Skeletal muscle satellite cell (primary cell): ENCODE results near the gene ITGA1.

Experiments used
- H3K27me3 ChIP-seq: 2 replicates; pipeline ENCODE4 v1.7.0; 2013; ENCODE audit warnings: low read length; ENCODE audit not compliant: control insufficient read depth, insufficient read depth
- H3K36me3 ChIP-seq: 2 replicates; pipeline ENCODE4 v1.7.0; 2013; ENCODE audit warnings: mild to moderate bottlenecking, control low read depth, low read length; ENCODE audit not compliant: insufficient read depth
- H3K4me1 ChIP-seq: 2 replicates; pipeline ENCODE4 v1.7.0; 2013; ENCODE audit warnings: low read length; ENCODE audit not compliant: control insufficient read depth, insufficient read depth
- H3K4me2 ChIP-seq: 2 replicates; pipeline ENCODE4 v1.7.0; 2013; ENCODE audit warnings: mild to moderate bottlenecking, low read length
- H3K4me3 ChIP-seq: 2 replicates; pipeline ENCODE4 v1.7.0; 2013; ENCODE audit warnings: low read length
- H3K9ac ChIP-seq: 2 replicates; pipeline ENCODE4 v1.7.0; 2013; ENCODE audit warnings: mild to moderate bottlenecking, low read depth, low read length, moderate library complexity
- H3K9me3 ChIP-seq: replicated peaks from 2 replicates; pipeline ENCODE4 v1.7.0; 2013; ENCODE audit warnings: mild to moderate bottlenecking, control low read depth, low read length

The ITGA1 gene

GRCh38 chr5:52906343-52906742, 118.6 kb downstream of the ITGA1 start:
- Histone ChIP-seq H3K27me3 (no peaks in the 10 kb centered on the region), H3K4me1 (peaks cover 5% of the 10 kb centered on the region), H3K4me3 (no peak overlapping the region), H3K36me3 (no peaks in the 10 kb centered on the region), H3K9me3 (peaks cover 5% of the 10 kb centered on the region), H3K9ac (no peak overlapping the region), H3K4me2 (no peak overlapping the region)

- Histone ChIP-seq H3K4me2 (no peak overlapping the region), H3K36me3 (no peaks in the 10 kb centered on the region), H3K9ac (no peak overlapping the region), H3K9me3 (peaks cover 5% of the 10 kb centered on the region), H3K4me1 (peaks cover 5% of the 10 kb centered on the region), H3K4me3 (no peak overlapping the region), H3K27me3 (no peaks in the 10 kb centered on the region)
Measured at GRCh38 chr5:52906845-52907244, 119.1 kb downstream of the ITGA1 start.

GRCh38 chr5:52909192-52909591, 121.5 kb downstream of the ITGA1 start:
- Histone ChIP-seq H3K36me3 (no peaks in the 10 kb centered on the region), H3K4me1 (no peaks in the 10 kb centered on the region), H3K9ac (no peak overlapping the region), H3K4me3 (no peak overlapping the region), H3K27me3 (no peaks in the 10 kb centered on the region), H3K9me3 (no peaks in the 10 kb centered on the region), H3K4me2 (no peak overlapping the region)

- Histone ChIP-seq H3K9me3 (no peaks in the 10 kb centered on the region), H3K4me1 (peaks cover 3% of the 10 kb centered on the region), H3K27me3 (no peaks in the 10 kb centered on the region), H3K9ac (no peak overlapping the region), H3K36me3 (no peaks in the 10 kb centered on the region), H3K4me2 (no peak overlapping the region), H3K4me3 (no peak overlapping the region)
Measured at GRCh38 chr5:52910071-52910470, 122.4 kb downstream of the ITGA1 start.

GRCh38 chr5:52915176-52915875, 127.6 kb downstream of the ITGA1 start:
- Histone ChIP-seq H3K4me3 (peak overlapping the region; percentile 67), H3K36me3 (no peaks in the 10 kb centered on the region), H3K9me3 (no peaks in the 10 kb centered on the region), H3K4me2 (peak overlapping the region; percentile 87), H3K27me3 (no peaks in the 10 kb centered on the region), H3K4me1 (peaks cover 3% of the 10 kb centered on the region), H3K9ac (peak overlapping the region; percentile 68)

GRCh38 chr5:52920929-52921328, 133.2 kb downstream of the ITGA1 start:
- H3K27me3 ChIP-seq: no peaks in the 10 kb centered on the region
- H3K4me2 ChIP-seq: no peak overlapping the region
- no peak overlapping the region for H3K9ac ChIP-seq
- no peaks in the 10 kb centered on the region for H3K9me3 ChIP-seq
- no peaks in the 10 kb centered on the region for H3K36me3 ChIP-seq
- peaks cover 21% of the 10 kb centered on the region for H3K4me1 ChIP-seq
- H3K4me3 ChIP-seq: no peak overlapping the region

GRCh38 chr5:52922384-52922783, 134.7 kb downstream of the ITGA1 start:
- Histone ChIP-seq H3K4me2 (peak overlapping the region; percentile 29), H3K27me3 (no peaks in the 10 kb centered on the region), H3K9me3 (no peaks in the 10 kb centered on the region), H3K9ac (no peak overlapping the region), H3K4me3 (no peak overlapping the region), H3K4me1 (peaks cover 21% of the 10 kb centered on the region), H3K36me3 (no peaks in the 10 kb centered on the region)

GRCh38 chr5:52924456-52924855, 136.7 kb downstream of the ITGA1 start:
- no peak overlapping the region for H3K4me2 ChIP-seq
- no peaks in the 10 kb centered on the region for H3K36me3 ChIP-seq
- peaks cover 21% of the 10 kb centered on the region for H3K4me1 ChIP-seq
- no peak overlapping the region for H3K9ac ChIP-seq
- H3K4me3 ChIP-seq: no peak overlapping the region
- H3K27me3 ChIP-seq: no peaks in the 10 kb centered on the region
- no peaks in the 10 kb centered on the region for H3K9me3 ChIP-seq

GRCh38 chr5:52925001-52925400, 137.3 kb downstream of the ITGA1 start:
- Histone ChIP-seq H3K4me3 (no peak overlapping the region), H3K4me1 (peaks cover 21% of the 10 kb centered on the region), H3K36me3 (no peaks in the 10 kb centered on the region), H3K27me3 (no peaks in the 10 kb centered on the region), H3K4me2 (no peak overlapping the region), H3K9me3 (no peaks in the 10 kb centered on the region), H3K9ac (no peak overlapping the region)

- Histone ChIP-seq H3K4me3 (no peak overlapping the region), H3K36me3 (peaks cover 5% of the 10 kb centered on the region), H3K9ac (no peak overlapping the region), H3K27me3 (no peaks in the 10 kb centered on the region), H3K9me3 (no peaks in the 10 kb centered on the region), H3K4me2 (no peak overlapping the region), H3K4me1 (no peaks in the 10 kb centered on the region)
Measured at GRCh38 chr5:52928689-52929088, 141.0 kb downstream of the ITGA1 start.

GRCh38 chr5:52938226-52938625, 150.5 kb downstream of the ITGA1 start:
- H3K4me2 ChIP-seq: no peak overlapping the region
- H3K9ac ChIP-seq: no peak overlapping the region
- no peaks in the 10 kb centered on the region for H3K9me3 ChIP-seq
- H3K4me1 ChIP-seq: no peaks in the 10 kb centered on the region
- no peak overlapping the region for H3K4me3 ChIP-seq
- no peaks in the 10 kb centered on the region for H3K36me3 ChIP-seq
- H3K27me3 ChIP-seq: no peaks in the 10 kb centered on the region

- Histone ChIP-seq H3K4me1 (peaks cover 22% of the 10 kb centered on the region), H3K36me3 (no peaks in the 10 kb centered on the region), H3K9me3 (no peaks in the 10 kb centered on the region), H3K4me2 (no peak overlapping the region), H3K9ac (no peak overlapping the region), H3K27me3 (no peaks in the 10 kb centered on the region), H3K4me3 (no peak overlapping the region)
Measured at GRCh38 chr5:52943285-52943684, 155.6 kb downstream of the ITGA1 start.
